SK-N-SH (cell line): ENCODE results near the gene MACROD2. TPM values are rescaled to one million over a fixed set of nuclear protein-coding genes. Genes with fewer than 3 reads are reported as not detected.

ENCODE experiments used
- CTCF ChIA-PET: fragments of 300-600, 350-600 bp; formaldehyde crosslinking; extraction: SDS; loops from one replicate; lab custom pipeline; 2021; lab: Yijun Ruan, JAX
- POLR2A ChIA-PET: fragments of 350-600 bp; sonication (Branson Sonifier 250); formaldehyde crosslinking; extraction: SDS; loops from one replicate; lab custom pipeline; 2020; ENCODE audit warnings: antibody characterized with exemption, inconsistent platforms; lab: Yijun Ruan, JAX
- DNase-seq: peaks from one replicate; pipeline ENCODE4 v3.0.0; 2012
- H2AFZ ChIP-seq: fragments of 200-600 bp; sonication (generic); 2 replicates; pipeline ENCODE4 v1.8.1; 2016; ENCODE audit warnings: antibody characterized with exemption, mild to moderate bottlenecking, low read depth
- H3F3A ChIP-seq: fragments of 200-600 bp; sonication (generic); replicated peaks from 2 replicates; pipeline ENCODE3; 2016; ENCODE audit warnings: antibody characterized with exemption, mild to moderate bottlenecking; ENCODE audit not compliant: insufficient read depth
- H3K27ac ChIP-seq, 2 experiments: fragments of 200-500 bp in 1 of 2; fragments of 200-600 bp in 1 of 2; sonication (Bioruptor generic) in 1 of 2; sonication (generic), shearing (Covaris generic) in 1 of 2; 2 replicates each; pipeline versions ENCODE4 v1.5.1 to v1.6.1; 2014 to 2016; ENCODE audit warnings: low read depth in 2 of 2, inconsistent platforms in 1 of 2, low read length in 1 of 2, mild to moderate bottlenecking in 1 of 2, mixed read lengths in 1 of 2
- H3K27me3 ChIP-seq: fragments of 200-600 bp; sonication (generic), shearing (Covaris generic); 2 replicates; pipeline ENCODE4 v1.6.1; 2016; ENCODE audit warnings: mixed run types; ENCODE audit not compliant: insufficient read depth
- H3K36me3 ChIP-seq, 2 experiments: fragments of 200-500 bp in 1 of 2; fragments of 200-600 bp in 1 of 2; sonication (Bioruptor generic) in 1 of 2; sonication (generic) in 1 of 2; replicated peaks in 1 of 2; 2 replicates each; pipeline versions ENCODE3 to v1.5.1; 2014 to 2016; ENCODE audit warnings: low read length in 1 of 2, mild to moderate bottlenecking in 1 of 2; ENCODE audit not compliant: insufficient read depth in 2 of 2, control insufficient read depth in 1 of 2
- H3K4me1 ChIP-seq, 2 experiments: fragments of 200-500 bp in 1 of 2; fragments of 200-600 bp in 1 of 2; sonication (Bioruptor generic) in 1 of 2; sonication (generic), shearing (Covaris generic) in 1 of 2; 2 replicates each; pipeline versions ENCODE4 v1.5.1 to v1.6.1; 2014 to 2016; ENCODE audit warnings: low read depth in 1 of 2, low read length in 1 of 2, mixed run types in 1 of 2; ENCODE audit not compliant: insufficient read depth in 2 of 2, control insufficient read depth in 1 of 2
- H3K4me2 ChIP-seq: fragments of 200-600 bp; sonication (generic), shearing (Covaris generic); 2 replicates; pipeline ENCODE4 v1.6.1; 2017; ENCODE audit warnings: mixed run types
- H3K4me3 ChIP-seq, 2 experiments: fragments of 200-500 bp in 1 of 2; fragments of 200-600 bp in 1 of 2; sonication (Bioruptor generic) in 1 of 2; sonication (generic), shearing (Covaris generic) in 1 of 2; 2 replicates each; pipeline versions ENCODE4 v1.5.1 to v1.8.1; 2014 to 2016; ENCODE audit warnings: low read depth in 2 of 2, inconsistent platforms in 1 of 2, low read length in 1 of 2, mild to moderate bottlenecking in 1 of 2, mixed read lengths in 1 of 2, moderate library complexity in 1 of 2
- H3K79me2 ChIP-seq: fragments of 200-600 bp; sonication (generic); 2 replicates; pipeline ENCODE4 v1.8.1; 2017; ENCODE audit warnings: mild to moderate bottlenecking; ENCODE audit not compliant: insufficient read depth
- H3K9ac ChIP-seq: fragments of 200-600 bp; sonication (generic); 2 replicates; pipeline ENCODE4 v1.6.1; 2017; ENCODE audit warnings: mixed run types
- H3K9me2 ChIP-seq: fragments of 200-600 bp; sonication (generic); 2 replicates; pipeline ENCODE4 v1.6.1; 2017; ENCODE audit warnings: mixed run types
- H3K9me3 ChIP-seq: fragments of 200-600 bp; sonication (generic); 2 replicates; pipeline ENCODE4 v1.6.1; 2017; ENCODE audit warnings: mixed run types, mild to moderate bottlenecking, moderate library complexity
- H4K20me1 ChIP-seq: fragments of 200-600 bp; sonication (generic); 2 replicates; pipeline ENCODE4 v1.6.1; 2017; ENCODE audit warnings: mild to moderate bottlenecking, mixed run types; ENCODE audit not compliant: insufficient read depth
- CHD2 ChIP-seq: fragments of 150-350 bp; IDR thresholded peaks from 2 replicates; pipeline ENCODE4 v1.6.1; 2018; ENCODE audit warnings: low read length; ENCODE audit not compliant: partially characterized antibody
- ELF1 ChIP-seq: IDR thresholded peaks from 2 replicates; pipeline ENCODE4 v1.4.0; 2012
- FOXJ3 ChIP-seq: sonication (generic); formaldehyde crosslinking; IDR thresholded peaks from 2 replicates; pipeline ENCODE4 v1.5.1; 2020; ENCODE audit warnings: mild to moderate bottlenecking, missing genetic modification reagents
- GABPA ChIP-seq: IDR thresholded peaks from 2 replicates; pipeline ENCODE4 v1.4.0; 2012; ENCODE audit warnings: low read depth, mild to moderate bottlenecking
- GATA2 ChIP-seq: sonication (generic); formaldehyde crosslinking; IDR thresholded peaks from 2 replicates; pipeline ENCODE4 v1.5.0; 2020; ENCODE audit warnings: mild to moderate bottlenecking, missing genetic modification reagents
- POLR2AphosphoS5 ChIP-seq: IDR thresholded peaks from 2 replicates; pipeline ENCODE4 v1.6.1; 2012; ENCODE audit warnings: low read depth, low read length
- RFX5 ChIP-seq: IDR thresholded peaks from 2 replicates; pipeline ENCODE4 v1.6.1; 2012; ENCODE audit warnings: mild to moderate bottlenecking, improper control_type of control experiment, low read length
- RXRA ChIP-seq: IDR thresholded peaks from 2 replicates; pipeline ENCODE4 v1.4.0; 2012; ENCODE audit warnings: low read depth, mild to moderate bottlenecking, borderline replicate concordance
- WGBS: methylation state at CpG from one replicate; pipeline ENCODE4 v1.1.6; 2017; ENCODE audit warnings: low lambda C conversion rate; 5-methylcytosine and 5-hydroxymethylcytosine counted together
- polyA plus RNA-seq, 3 experiments: library from polyadenylated mRNA; depleted of rRNA; stranded (reverse); fragments of >200 nt; gene quantifications; 2 replicates each; pipeline ENCODE4 v1.2.3, GENCODE V29; 2012
- TF ChIP-seq, protein P1 (sequence below): IDR thresholded peaks from 2 replicates; pipeline ENCODE4 v1.4.0; 2012; ENCODE audit warnings: low read depth
- TF ChIP-seq, protein P2 (sequence below): IDR thresholded peaks from 2 replicates; pipeline ENCODE4 v1.4.0; 2012; ENCODE audit warnings: low read depth, borderline replicate concordance
- TF ChIP-seq, protein P3 (sequence below): IDR thresholded peaks from 2 replicates; pipeline ENCODE4 v1.6.1; 2012; ENCODE audit warnings: mild to moderate bottlenecking, low read depth, low read length, moderate library complexity
- TF ChIP-seq, protein P4 (sequence below): fragments of 150-350 bp; IDR thresholded peaks from 2 replicates; pipeline ENCODE4 v1.6.1; 2016; ENCODE audit warnings: mild to moderate bottlenecking, low read depth, low read length
- TF ChIP-seq, protein P5 (sequence below): fragments of 150-350 bp; IDR thresholded peaks from 2 replicates; pipeline ENCODE4 v1.6.1; 2017; ENCODE audit warnings: antibody characterized with exemption, low read length, low read depth, borderline replicate concordance

MACROD2 gene
- polyA plus RNA-seq, 1 of the 3 experiments (the other 2 are of a cell fraction): 0.33 TPM

DNA sequence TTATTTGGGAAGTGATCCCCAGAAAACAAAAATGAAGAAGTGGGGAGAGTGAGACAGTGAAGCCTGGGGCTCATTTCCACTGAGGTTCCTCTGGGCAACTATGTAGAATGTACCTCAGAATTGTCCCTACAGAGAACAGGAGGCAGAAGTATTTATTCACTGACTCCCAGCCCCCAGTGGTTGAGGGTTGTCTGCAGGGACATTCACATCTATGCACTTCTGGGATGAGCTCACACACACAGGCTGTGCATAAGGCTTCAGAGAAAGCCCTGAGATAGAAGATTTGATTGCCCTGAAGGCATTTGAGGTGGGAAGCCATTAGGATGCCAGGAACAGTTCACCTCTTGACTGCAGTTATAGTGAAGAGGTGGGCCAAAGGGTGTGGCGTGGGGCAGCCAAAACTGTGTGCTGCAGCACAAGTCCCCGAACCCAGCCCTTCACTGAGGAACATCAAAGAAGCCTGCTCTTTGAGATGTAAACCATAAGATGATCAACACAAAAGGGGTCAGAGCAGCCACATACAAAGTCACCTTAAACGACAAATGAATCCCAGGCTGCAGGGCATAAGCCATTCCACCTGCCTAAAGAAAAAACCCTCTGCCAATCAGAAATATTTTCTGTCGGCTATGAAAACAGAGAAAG is 1195.9 kb downstream of the MACROD2 start:
- Histone ChIP-seq H3K9me2 (no peaks in the 10 kb centered on the region), H3K79me2 (no peaks in the 10 kb centered on the region), H2AFZ (no peak overlapping the region), H3K27ac (no peak overlapping the region), H3K4me3 (no peak overlapping the region), H3K9ac (no peak overlapping the region), H4K20me1 (no peaks in the 10 kb centered on the region), H3K4me1 (peaks cover 0 to 2% of the 10 kb centered on the region in 2 experiments; a peak in 1 of 4 replicates), H3K36me3 (no peaks in the 10 kb centered on the region), H3K4me2 (no peak overlapping the region), H3F3A (peaks cover 4% of the 10 kb centered on the region), H3K9me3 (no peaks in the 10 kb centered on the region), H3K27me3 (no peaks in the 10 kb centered on the region)
- WGBS: 70% methylated on average over 4 of the region's 4 CpGs
- ChIA-PET CTCF (no interaction called here), POLR2A (no interaction called here)
- TF ChIP-seq RXRA (no peak), CHD2 (no peak), RFX5 (no peak), POLR2AphosphoS5 (no peak), GATA2 (CRISPR knock-in tag) (no peak), GABPA (no peak), ELF1 (no peak), FOXJ3 (CRISPR knock-in tag) (no peak)
- TF ChIP-seq, protein P1, sequence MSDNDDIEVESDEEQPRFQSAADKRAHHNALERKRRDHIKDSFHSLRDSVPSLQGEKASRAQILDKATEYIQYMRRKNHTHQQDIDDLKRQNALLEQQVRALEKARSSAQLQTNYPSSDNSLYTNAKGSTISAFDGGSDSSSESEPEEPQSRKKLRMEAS: no peak
- TF ChIP-seq, protein P2, sequence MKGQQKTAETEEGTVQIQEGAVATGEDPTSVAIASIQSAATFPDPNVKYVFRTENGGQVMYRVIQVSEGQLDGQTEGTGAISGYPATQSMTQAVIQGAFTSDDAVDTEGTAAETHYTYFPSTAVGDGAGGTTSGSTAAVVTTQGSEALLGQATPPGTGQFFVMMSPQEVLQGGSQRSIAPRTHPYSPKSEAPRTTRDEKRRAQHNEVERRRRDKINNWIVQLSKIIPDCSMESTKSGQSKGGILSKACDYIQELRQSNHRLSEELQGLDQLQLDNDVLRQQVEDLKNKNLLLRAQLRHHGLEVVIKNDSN: no peak
- TF ChIP-seq, protein P3, sequence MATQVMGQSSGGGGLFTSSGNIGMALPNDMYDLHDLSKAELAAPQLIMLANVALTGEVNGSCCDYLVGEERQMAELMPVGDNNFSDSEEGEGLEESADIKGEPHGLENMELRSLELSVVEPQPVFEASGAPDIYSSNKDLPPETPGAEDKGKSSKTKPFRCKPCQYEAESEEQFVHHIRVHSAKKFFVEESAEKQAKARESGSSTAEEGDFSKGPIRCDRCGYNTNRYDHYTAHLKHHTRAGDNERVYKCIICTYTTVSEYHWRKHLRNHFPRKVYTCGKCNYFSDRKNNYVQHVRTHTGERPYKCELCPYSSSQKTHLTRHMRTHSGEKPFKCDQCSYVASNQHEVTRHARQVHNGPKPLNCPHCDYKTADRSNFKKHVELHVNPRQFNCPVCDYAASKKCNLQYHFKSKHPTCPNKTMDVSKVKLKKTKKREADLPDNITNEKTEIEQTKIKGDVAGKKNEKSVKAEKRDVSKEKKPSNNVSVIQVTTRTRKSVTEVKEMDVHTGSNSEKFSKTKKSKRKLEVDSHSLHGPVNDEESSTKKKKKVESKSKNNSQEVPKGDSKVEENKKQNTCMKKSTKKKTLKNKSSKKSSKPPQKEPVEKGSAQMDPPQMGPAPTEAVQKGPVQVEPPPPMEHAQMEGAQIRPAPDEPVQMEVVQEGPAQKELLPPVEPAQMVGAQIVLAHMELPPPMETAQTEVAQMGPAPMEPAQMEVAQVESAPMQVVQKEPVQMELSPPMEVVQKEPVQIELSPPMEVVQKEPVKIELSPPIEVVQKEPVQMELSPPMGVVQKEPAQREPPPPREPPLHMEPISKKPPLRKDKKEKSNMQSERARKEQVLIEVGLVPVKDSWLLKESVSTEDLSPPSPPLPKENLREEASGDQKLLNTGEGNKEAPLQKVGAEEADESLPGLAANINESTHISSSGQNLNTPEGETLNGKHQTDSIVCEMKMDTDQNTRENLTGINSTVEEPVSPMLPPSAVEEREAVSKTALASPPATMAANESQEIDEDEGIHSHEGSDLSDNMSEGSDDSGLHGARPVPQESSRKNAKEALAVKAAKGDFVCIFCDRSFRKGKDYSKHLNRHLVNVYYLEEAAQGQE: no peak
- TF ChIP-seq, protein P4, sequence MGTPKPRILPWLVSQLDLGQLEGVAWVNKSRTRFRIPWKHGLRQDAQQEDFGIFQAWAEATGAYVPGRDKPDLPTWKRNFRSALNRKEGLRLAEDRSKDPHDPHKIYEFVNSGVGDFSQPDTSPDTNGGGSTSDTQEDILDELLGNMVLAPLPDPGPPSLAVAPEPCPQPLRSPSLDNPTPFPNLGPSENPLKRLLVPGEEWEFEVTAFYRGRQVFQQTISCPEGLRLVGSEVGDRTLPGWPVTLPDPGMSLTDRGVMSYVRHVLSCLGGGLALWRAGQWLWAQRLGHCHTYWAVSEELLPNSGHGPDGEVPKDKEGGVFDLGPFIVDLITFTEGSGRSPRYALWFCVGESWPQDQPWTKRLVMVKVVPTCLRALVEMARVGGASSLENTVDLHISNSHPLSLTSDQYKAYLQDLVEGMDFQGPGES: no peak
- TF ChIP-seq, protein P5, sequence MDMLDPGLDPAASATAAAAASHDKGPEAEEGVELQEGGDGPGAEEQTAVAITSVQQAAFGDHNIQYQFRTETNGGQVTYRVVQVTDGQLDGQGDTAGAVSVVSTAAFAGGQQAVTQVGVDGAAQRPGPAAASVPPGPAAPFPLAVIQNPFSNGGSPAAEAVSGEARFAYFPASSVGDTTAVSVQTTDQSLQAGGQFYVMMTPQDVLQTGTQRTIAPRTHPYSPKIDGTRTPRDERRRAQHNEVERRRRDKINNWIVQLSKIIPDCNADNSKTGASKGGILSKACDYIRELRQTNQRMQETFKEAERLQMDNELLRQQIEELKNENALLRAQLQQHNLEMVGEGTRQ: no peak
- DNase-seq: no peak
